Mesenchymal stem cell (in vitro differentiated cells and primary cell): Measurements from ENCODE around the gene LRRC53.

Experiments
- DNase-seq: peaks from one replicate; pipeline ENCODE4 v3.0.0-alpha.2; 2013
- H2AFZ ChIP-seq: one replicate; pipeline ENCODE4 v1.6.1; 2013; ENCODE audit warnings: low read depth, mild to moderate bottlenecking, control low read depth, inconsistent platforms, low read length, moderate library complexity
- H2AK5ac ChIP-seq: 2 replicates; pipeline ENCODE4 v1.6.1; 2013; ENCODE audit warnings: low read length, moderate library complexity, mild to moderate bottlenecking, inconsistent platforms; ENCODE audit not compliant: severe bottlenecking
- H2BK120ac ChIP-seq: one replicate; pipeline ENCODE4 v1.6.1; 2013; ENCODE audit warnings: low read depth, mild to moderate bottlenecking, inconsistent platforms, low read length, moderate library complexity
- H2BK12ac ChIP-seq, 2 experiments: one replicate each; pipeline ENCODE4 v1.6.1; 2013; ENCODE audit warnings: inconsistent platforms in 2 of 2, low read length in 2 of 2, mild to moderate bottlenecking in 2 of 2, moderate library complexity in 2 of 2, control low read depth in 1 of 2
- H2BK15ac ChIP-seq: one replicate; pipeline ENCODE4 v1.6.1; 2013; ENCODE audit warnings: mild to moderate bottlenecking, low read depth, inconsistent platforms; ENCODE audit not compliant: poor library complexity, severe bottlenecking
- H2BK5ac ChIP-seq: 2 replicates; pipeline ENCODE4 v1.6.1; 2013; ENCODE audit warnings: low read depth, mild to moderate bottlenecking, low read length, control low read depth, inconsistent platforms; ENCODE audit not compliant: poor library complexity, severe bottlenecking
- H3K14ac ChIP-seq, 2 experiments: one replicate each; pipeline ENCODE4 v1.6.1; 2013; ENCODE audit warnings: inconsistent platforms in 2 of 2, low read length in 2 of 2, control low read depth in 1 of 2, mild to moderate bottlenecking in 1 of 2, moderate library complexity in 1 of 2
- H3K18ac ChIP-seq, 2 experiments: one replicate each; pipeline ENCODE4 v1.6.1; 2013; ENCODE audit warnings: inconsistent platforms in 2 of 2, low read length in 2 of 2, control low read depth in 1 of 2, low read depth in 1 of 2, mild to moderate bottlenecking in 1 of 2
- H3K23ac ChIP-seq, 2 experiments: one replicate each; pipeline ENCODE4 v1.6.1; 2013; ENCODE audit warnings: inconsistent platforms in 2 of 2, low read length in 2 of 2, mild to moderate bottlenecking in 2 of 2, moderate library complexity in 2 of 2, control low read depth in 1 of 2
- H3K27ac ChIP-seq: 2 replicates; pipeline ENCODE4 v1.5.1; 2013; ENCODE audit warnings: mild to moderate bottlenecking, moderate library complexity, low read length, control low read depth, inconsistent platforms; ENCODE audit not compliant: poor library complexity, severe bottlenecking
- H3K27me3 ChIP-seq, 2 experiments: 2 replicates each; pipeline versions ENCODE4 v1.6.1 to v1.7.0; 2013; ENCODE audit warnings: low read length in 2 of 2, mild to moderate bottlenecking in 2 of 2, moderate library complexity in 2 of 2, control low read depth in 1 of 2, inconsistent platforms in 1 of 2; ENCODE audit not compliant: control insufficient read depth in 1 of 2, insufficient read depth in 1 of 2
- H3K36me3 ChIP-seq, 2 experiments: 2 replicates each; pipeline versions ENCODE4 v1.6.1 to v1.7.0; 2013; ENCODE audit warnings: low read length in 2 of 2, control low read depth in 1 of 2, inconsistent platforms in 1 of 2, low read depth in 1 of 2, mild to moderate bottlenecking in 1 of 2; ENCODE audit not compliant: insufficient read depth in 2 of 2, control insufficient read depth in 1 of 2
- H3K4ac ChIP-seq, 2 experiments: one replicate each; pipeline ENCODE4 v1.6.1; 2013; ENCODE audit warnings: inconsistent platforms in 2 of 2, low read length in 2 of 2, mild to moderate bottlenecking in 2 of 2, moderate library complexity in 2 of 2, control low read depth in 1 of 2, low read depth in 1 of 2
- H3K4me1 ChIP-seq: 2 replicates; pipeline ENCODE4 v1.6.1; 2013; ENCODE audit warnings: low read depth, low read length, control low read depth; ENCODE audit not compliant: control insufficient read depth, insufficient read depth
- H3K4me2 ChIP-seq: 2 replicates; pipeline ENCODE4 v1.6.1; 2013; ENCODE audit warnings: low read length, mild to moderate bottlenecking, inconsistent platforms; ENCODE audit not compliant: poor library complexity, severe bottlenecking
- H3K4me3 ChIP-seq, 2 experiments: 2 replicates each; pipeline versions ENCODE4 v1.5.1 to v1.7.0; 2013; ENCODE audit warnings: low read length in 2 of 2, mild to moderate bottlenecking in 2 of 2, control low read depth in 1 of 2, low read depth in 1 of 2; ENCODE audit not compliant: insufficient read depth in 1 of 2
- H3K79me1 ChIP-seq: replicated peaks from 2 replicates; pipeline ENCODE4 v1.6.1; 2013; ENCODE audit warnings: mild to moderate bottlenecking, control low read depth, low read length, inconsistent platforms; ENCODE audit not compliant: poor library complexity, severe bottlenecking
- H3K9ac ChIP-seq: 2 replicates; pipeline ENCODE4 v1.7.0; 2013; ENCODE audit warnings: mild to moderate bottlenecking, low read length, moderate library complexity
- H3K9me3 ChIP-seq: 2 replicates; pipeline ENCODE4 v1.7.0; 2013; ENCODE audit warnings: mild to moderate bottlenecking, low read length; ENCODE audit not compliant: control insufficient read depth
- H4K8ac ChIP-seq: one replicate; pipeline ENCODE4 v1.6.1; 2013; ENCODE audit warnings: inconsistent platforms, mild to moderate bottlenecking, low read length, moderate library complexity
- H4K91ac ChIP-seq: one replicate; pipeline ENCODE4 v1.6.1; 2013; ENCODE audit warnings: mild to moderate bottlenecking, low read length, inconsistent platforms
- WGBS: methylation state at CpG from one replicate; pipeline ENCODE4 v1.1.7; 2013; ENCODE audit warnings: mixed read lengths; 5-methylcytosine and 5-hydroxymethylcytosine counted together

Gene LRRC53

DNA sequence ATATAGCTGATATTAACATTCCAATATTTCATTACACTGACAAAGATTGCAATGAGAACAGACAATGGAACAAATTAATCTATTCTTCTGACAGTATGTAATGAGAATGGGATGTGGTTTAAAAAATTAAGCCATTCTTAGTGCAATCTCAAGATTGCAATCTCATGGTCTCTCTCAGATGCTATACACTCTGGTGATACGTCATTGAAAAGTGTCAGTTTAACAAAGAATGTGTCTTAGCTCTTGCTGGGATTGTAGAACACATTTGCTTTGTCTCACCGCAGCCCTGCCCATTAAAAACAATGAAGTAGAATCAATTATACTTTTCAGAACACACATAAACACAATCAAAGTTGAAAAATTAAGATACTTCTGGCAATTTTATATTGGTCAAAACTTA lies 55.2 kb downstream of the LRRC53 start:
- H3K27ac ChIP-seq = no peak overlapping the region
- H2AK5ac ChIP-seq = no peak overlapping the region
- H2BK120ac ChIP-seq = no peak overlapping the region
- no peak overlapping the region for H3K14ac ChIP-seq
- H2BK12ac ChIP-seq = no peak overlapping the region
- no peaks in the 10 kb centered on the region for H3K4me1 ChIP-seq
- no peak overlapping the region for H3K9ac ChIP-seq
- H2AFZ ChIP-seq = no peak overlapping the region
- H3K23ac ChIP-seq = no peak overlapping the region
- H3K4me3 ChIP-seq = no peak overlapping the region
- H3K18ac ChIP-seq = no peak overlapping the region
- H3K79me1 ChIP-seq = no peaks in the 10 kb centered on the region
- no peak overlapping the region for H3K4ac ChIP-seq
- no peak overlapping the region for H4K91ac ChIP-seq
- no peaks in the 10 kb centered on the region for H3K36me3 ChIP-seq
- H3K27me3 ChIP-seq = no peaks in the 10 kb centered on the region
- H2BK15ac ChIP-seq = no peak overlapping the region
- no peak for DNase-seq
- no peaks in the 10 kb centered on the region for H3K9me3 ChIP-seq
- 85% methylated on average over 2 of the region's 2 CpGs for WGBS
- H3K4me2 ChIP-seq = no peak overlapping the region
- H4K8ac ChIP-seq = no peak overlapping the region
- H2BK5ac ChIP-seq = no peak overlapping the region

DNA sequence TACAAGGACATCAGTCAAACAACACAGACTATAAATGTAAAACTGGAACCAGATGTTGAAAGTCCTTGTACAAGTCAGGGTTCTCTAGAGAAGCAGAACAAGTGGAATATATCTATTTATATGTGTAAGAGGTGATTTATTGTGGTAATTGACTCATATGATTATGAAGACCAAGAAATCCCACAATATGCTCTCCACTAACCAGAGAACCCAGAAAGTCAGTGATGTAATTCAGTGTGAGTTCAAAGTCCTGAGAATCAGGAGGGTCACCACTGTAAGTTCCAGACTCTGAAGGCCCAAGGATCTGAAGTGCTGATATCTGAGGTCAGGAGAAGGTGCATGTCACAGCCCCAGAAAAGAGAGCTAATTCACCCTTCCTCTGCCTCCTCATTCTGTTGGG lies 57.0 kb downstream of the LRRC53 start:
- Histone ChIP-seq H3K9me3 (no peaks in the 10 kb centered on the region), H3K27ac (no peak overlapping the region), H3K4me1 (no peaks in the 10 kb centered on the region), H2AK5ac (no peak overlapping the region), H3K36me3 (no peaks in the 10 kb centered on the region), H3K14ac (no peak overlapping the region), H3K27me3 (no peaks in the 10 kb centered on the region), H2BK5ac (no peak overlapping the region), H2BK120ac (no peak overlapping the region), H2AFZ (no peak overlapping the region), H4K8ac (no peak overlapping the region), H3K18ac (no peak overlapping the region), H3K23ac (no peak overlapping the region), H3K79me1 (no peaks in the 10 kb centered on the region), H3K4me3 (no peak overlapping the region), H3K4me2 (no peak overlapping the region), H3K4ac (no peak overlapping the region), H4K91ac (no peak overlapping the region), H3K9ac (no peak overlapping the region), H2BK12ac (no peak overlapping the region), H2BK15ac (no peak overlapping the region)
- no peak for DNase-seq

DNA sequence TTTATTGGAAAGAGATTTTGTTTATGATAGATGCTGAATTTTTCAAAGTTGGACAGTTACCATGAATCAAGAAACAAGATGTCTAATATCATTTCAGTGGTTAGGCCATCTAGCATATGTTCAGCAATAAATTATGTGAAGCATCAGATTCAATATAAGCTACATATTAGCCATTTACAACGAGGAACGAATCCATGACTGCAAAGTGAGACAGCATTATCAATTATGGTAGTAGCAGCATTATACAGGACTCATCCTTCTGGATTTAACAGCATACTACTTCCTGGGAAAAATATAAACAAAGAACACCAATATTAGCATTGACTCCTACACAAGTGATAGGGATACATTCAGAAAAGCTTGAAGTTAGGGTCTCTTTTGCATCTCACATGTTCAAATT lies 59.1 kb downstream of the LRRC53 start:
- DNase-seq = no peak
- Histone ChIP-seq H2BK5ac (no peak overlapping the region), H3K18ac (no peak overlapping the region), H3K4me3 (no peak overlapping the region), H4K8ac (no peak overlapping the region), H2BK120ac (no peak overlapping the region), H2BK12ac (no peak overlapping the region), H2BK15ac (no peak overlapping the region), H3K27ac (no peak overlapping the region), H3K4me2 (no peak overlapping the region), H3K27me3 (no peaks in the 10 kb centered on the region), H3K79me1 (no peaks in the 10 kb centered on the region), H4K91ac (no peak overlapping the region), H2AK5ac (no peak overlapping the region), H2AFZ (no peak overlapping the region), H3K4me1 (no peaks in the 10 kb centered on the region), H3K36me3 (no peaks in the 10 kb centered on the region), H3K23ac (no peak overlapping the region), H3K14ac (no peak overlapping the region), H3K4ac (no peak overlapping the region), H3K9ac (no peak overlapping the region), H3K9me3 (no peaks in the 10 kb centered on the region)
- 89% methylated on average over 2 of the region's 2 CpGs for WGBS

DNA sequence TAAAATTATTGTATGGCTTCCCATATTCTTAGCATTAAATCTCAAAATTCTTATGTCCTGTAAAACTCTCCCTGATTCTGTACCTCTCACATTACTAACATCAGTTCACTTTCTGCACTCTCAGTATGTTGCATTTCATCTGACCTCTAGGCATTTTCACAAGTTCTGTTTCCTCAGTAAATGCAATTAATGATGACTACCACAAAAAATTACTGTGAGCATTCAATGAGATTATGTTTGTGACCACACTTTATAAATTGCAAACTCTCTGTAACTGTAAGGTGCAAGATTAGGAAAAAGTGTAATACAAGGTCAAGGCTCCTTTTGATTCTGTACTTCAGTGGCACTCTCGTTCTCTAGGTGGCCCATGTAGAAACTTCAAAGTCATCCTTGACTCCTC lies 60.4 kb downstream of the LRRC53 start:
- Histone ChIP-seq H2AFZ (no peak overlapping the region), H3K27me3 (no peaks in the 10 kb centered on the region), H3K9ac (no peak overlapping the region), H4K8ac (no peak overlapping the region), H3K4me2 (no peak overlapping the region), H4K91ac (no peak overlapping the region), H3K79me1 (no peaks in the 10 kb centered on the region), H2BK12ac (no peak overlapping the region), H3K4ac (no peak overlapping the region), H3K4me3 (no peak overlapping the region), H2BK15ac (no peak overlapping the region), H2BK5ac (no peak overlapping the region), H3K18ac (no peak overlapping the region), H3K14ac (no peak overlapping the region), H2BK120ac (no peak overlapping the region), H3K36me3 (no peaks in the 10 kb centered on the region), H3K9me3 (no peaks in the 10 kb centered on the region), H2AK5ac (no peak overlapping the region), H3K23ac (no peak overlapping the region), H3K27ac (no peak overlapping the region), H3K4me1 (no peaks in the 10 kb centered on the region)
- DNase-seq = no peak
- 43% methylated on average over 1 of the region's 1 CpG for WGBS
